GM23248 (cell line): ENCODE results near the gene BDH1.

Experiments
- EZH2 ChIP-seq: fragments of 200-600 bp; sonication (generic); IDR thresholded peaks from 2 replicates; pipeline ENCODE4 v1.6.1; 2018; ENCODE audit warnings: antibody characterized with exemption, mild to moderate bottlenecking; ENCODE audit not compliant: insufficient read depth, poor library complexity, severe bottlenecking
- EZH2phosphoT487 ChIP-seq: fragments of 200-600 bp; sonication (generic); IDR thresholded peaks from 2 replicates; pipeline ENCODE4 v1.6.1; 2018; ENCODE audit warnings: antibody characterized with exemption, moderate library complexity, mild to moderate bottlenecking, low read depth; ENCODE audit not compliant: insufficient read depth

- TF ChIP-seq EZH2phosphoT487 = no peak
- TF ChIP-seq EZH2 = no peak
Measured at GRCh38 chr3:197471221-197472010, 84.4 kb downstream of the BDH1 start.
